Lower lobe of right lung (tissue), 2 donors: ENCODE results near the gene UBE3A. TPM values are rescaled to one million over a fixed set of nuclear protein-coding genes. Genes with fewer than 3 reads are reported as not detected.

Experiments used
- ATAC-seq, 2 donors: fragments of 200-7000 bp; cut with Tn5 transposase; one replicate each; pipeline ENCODE4 v1.9.1; 2020 to 2022; ENCODE audit warnings: mild to moderate bottlenecking in 2 of 2, moderate library complexity in 2 of 2
- DNase-seq: peaks from one replicate; pipeline ENCODE4 v3.0.0-alpha.2; 2020
- H3K27ac ChIP-seq: fragments of 200-600 bp; one replicate; pipeline ENCODE4 v1.8.0; 2022
- H3K27me3 ChIP-seq: fragments of 200-600 bp; one replicate; pipeline ENCODE4 v1.8.0; 2022; ENCODE audit warnings: low read depth
- H3K36me3 ChIP-seq: fragments of 200-600 bp; one replicate; pipeline ENCODE4 v1.8.0; 2022; ENCODE audit warnings: mild to moderate bottlenecking
- H3K4me1 ChIP-seq: fragments of 200-600 bp; one replicate; pipeline ENCODE4 v1.8.0; 2022
- H3K4me3 ChIP-seq: fragments of 200-600 bp; one replicate; pipeline ENCODE4 v1.8.0; 2022; ENCODE audit warnings: mild to moderate bottlenecking
- H3K9me3 ChIP-seq: fragments of 200-600 bp; one replicate; pipeline ENCODE4 v1.8.0; 2022
- CTCF ChIP-seq: fragments of 200-600 bp; IDR thresholded peaks from one replicate; pipeline ENCODE4 v1.8.0; 2022; ENCODE audit warnings: antibody characterized with exemption, mild to moderate bottlenecking
- intact Hi-C: fragments of 100-400 bp; cut with DNase I; formaldehyde crosslinking; loops from one replicate; pipeline ENCODE4 v1.11.0; 2022
- total RNA-seq: library from RNA; stranded (reverse); fragmentation: NEBNext Ultra II Directional; extraction: Animal tissue kit (Norgen Biotek cat#: 25700); gene quantifications from one replicate; pipeline ENCODE4 v1.2.1, GENCODE V29; 2021
- donor health status: DM: no; HTN: yes; CAD: no; lungs with severe emphysema.

UBE3A gene
- total RNA-seq, 1 donor from 2014 or later: 86.1 TPM

- Histone ChIP-seq H3K27ac (no peak overlapping the region), H3K4me1 (no peaks in the 10 kb centered on the region), H3K27me3 (no peaks in the 10 kb centered on the region), H3K36me3 (peaks cover 11% of the 10 kb centered on the region), H3K9me3 (no peaks in the 10 kb centered on the region), H3K4me3 (no peak overlapping the region)
- DNase-seq (no peak), ATAC-seq (no peak)
- no peak for TF ChIP-seq CTCF
- intact Hi-C loops: no loop called here
Observed at GRCh38 chr15:25332306-25332705, 106.5 kb downstream of the UBE3A start.

- no peak overlapping the region for H3K27ac ChIP-seq
- peaks cover 6% of the 10 kb centered on the region for H3K36me3 ChIP-seq
- no peak for TF ChIP-seq CTCF
- intact Hi-C loops: no loop called here
- DNase-seq (no peak), ATAC-seq (no peak)
- H3K4me3 ChIP-seq: no peak overlapping the region
- H3K27me3 ChIP-seq: no peaks in the 10 kb centered on the region
- no peaks in the 10 kb centered on the region for H3K4me1 ChIP-seq
- H3K9me3 ChIP-seq: no peaks in the 10 kb centered on the region
Observed at GRCh38 chr15:25331860-25332259, 107.0 kb downstream of the UBE3A start.

- DNase-seq: no peak
- Histone ChIP-seq H3K9me3 (no peaks in the 10 kb centered on the region), H3K4me1 (no peaks in the 10 kb centered on the region), H3K36me3 (peaks cover 2% of the 10 kb centered on the region), H3K4me3 (no peak overlapping the region), H3K27me3 (no peaks in the 10 kb centered on the region), H3K27ac (no peak overlapping the region)
- no peak for ATAC-seq
- TF ChIP-seq CTCF: no peak
- intact Hi-C loops: no loop called here
Observed at GRCh38 chr15:25331404-25331803, 107.4 kb downstream of the UBE3A start.

GRCh38 chr15:25329696-25330095 is 109.1 kb downstream of the UBE3A start:
- DNase-seq (no peak), ATAC-seq (no peak)
- TF ChIP-seq CTCF: no peak
- intact Hi-C loops: no loop called here
- Histone ChIP-seq H3K9me3 (no peaks in the 10 kb centered on the region), H3K4me1 (no peaks in the 10 kb centered on the region), H3K27ac (no peak overlapping the region), H3K4me3 (no peak overlapping the region), H3K27me3 (no peaks in the 10 kb centered on the region), H3K36me3 (no peaks in the 10 kb centered on the region)

- H3K4me3 ChIP-seq: no peak overlapping the region
- DNase-seq (no peak), ATAC-seq (no peak)
- H3K27me3 ChIP-seq: no peaks in the 10 kb centered on the region
- H3K9me3 ChIP-seq: no peaks in the 10 kb centered on the region
- no peak overlapping the region for H3K27ac ChIP-seq
- intact Hi-C loops: no loop called here
- no peaks in the 10 kb centered on the region for H3K4me1 ChIP-seq
- no peaks in the 10 kb centered on the region for H3K36me3 ChIP-seq
- TF ChIP-seq CTCF: no peak
Observed at GRCh38 chr15:25327686-25328085, 111.1 kb downstream of the UBE3A start.

GRCh38 chr15:25325187-25325586 is 113.6 kb downstream of the UBE3A start:
- no peak overlapping the region for H3K4me3 ChIP-seq
- no peaks in the 10 kb centered on the region for H3K27me3 ChIP-seq
- H3K36me3 ChIP-seq: no peaks in the 10 kb centered on the region
- intact Hi-C loops: no loop called here
- DNase-seq (no peak), ATAC-seq (no peak)
- no peak overlapping the region for H3K27ac ChIP-seq
- no peaks in the 10 kb centered on the region for H3K4me1 ChIP-seq
- TF ChIP-seq CTCF: no peak
- H3K9me3 ChIP-seq: peaks cover 5% of the 10 kb centered on the region
